ENCODE measurements around the gene MLC1.

The MLC1 gene

GRCh38 chr22:50085211-50085972 is at the start of gene MLC1:
TSS of gene MLC1 (minus strand) at chr22:50085426. CDS start at chr22:50084902, 524 bp downstream.
- DNase-seq (ENCODE audit: low spot score): no peak
- Histone ChIP-seq H3K27ac (no peak within 1 kb of the TSS), H3K4me3 (peak within 1 kb of the TSS; percentile 37)
- TF ChIP-seq, protein P1, sequence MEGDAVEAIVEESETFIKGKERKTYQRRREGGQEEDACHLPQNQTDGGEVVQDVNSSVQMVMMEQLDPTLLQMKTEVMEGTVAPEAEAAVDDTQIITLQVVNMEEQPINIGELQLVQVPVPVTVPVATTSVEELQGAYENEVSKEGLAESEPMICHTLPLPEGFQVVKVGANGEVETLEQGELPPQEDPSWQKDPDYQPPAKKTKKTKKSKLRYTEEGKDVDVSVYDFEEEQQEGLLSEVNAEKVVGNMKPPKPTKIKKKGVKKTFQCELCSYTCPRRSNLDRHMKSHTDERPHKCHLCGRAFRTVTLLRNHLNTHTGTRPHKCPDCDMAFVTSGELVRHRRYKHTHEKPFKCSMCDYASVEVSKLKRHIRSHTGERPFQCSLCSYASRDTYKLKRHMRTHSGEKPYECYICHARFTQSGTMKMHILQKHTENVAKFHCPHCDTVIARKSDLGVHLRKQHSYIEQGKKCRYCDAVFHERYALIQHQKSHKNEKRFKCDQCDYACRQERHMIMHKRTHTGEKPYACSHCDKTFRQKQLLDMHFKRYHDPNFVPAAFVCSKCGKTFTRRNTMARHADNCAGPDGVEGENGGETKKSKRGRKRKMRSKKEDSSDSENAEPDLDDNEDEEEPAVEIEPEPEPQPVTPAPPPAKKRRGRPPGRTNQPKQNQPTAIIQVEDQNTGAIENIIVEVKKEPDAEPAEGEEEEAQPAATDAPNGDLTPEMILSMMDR (IDR thresholded peaks at IDR 0.05): no peak

- peak; percentile 24 for DNase-seq (ENCODE audit: low spot score)
- TF ChIP-seq, protein P1 (IDR thresholded peaks at IDR 0.05): no peak
- H3K27ac ChIP-seq: no peak overlapping the region
- no peak overlapping the region for H3K4me3 ChIP-seq
These were observed 49.3 kb upstream of the MLC1 start for GRCh38 chr22:50134481-50134880.

- TF ChIP-seq, protein P1 (IDR thresholded peaks at IDR 0.05): no peak
- peak; percentile 17 for DNase-seq (ENCODE audit: low spot score)
- Histone ChIP-seq H3K4me3 (no peak overlapping the region), H3K27ac (no peak overlapping the region)
These were observed 46.7 kb upstream of the MLC1 start for GRCh38 chr22:50131894-50132293.

DNA sequence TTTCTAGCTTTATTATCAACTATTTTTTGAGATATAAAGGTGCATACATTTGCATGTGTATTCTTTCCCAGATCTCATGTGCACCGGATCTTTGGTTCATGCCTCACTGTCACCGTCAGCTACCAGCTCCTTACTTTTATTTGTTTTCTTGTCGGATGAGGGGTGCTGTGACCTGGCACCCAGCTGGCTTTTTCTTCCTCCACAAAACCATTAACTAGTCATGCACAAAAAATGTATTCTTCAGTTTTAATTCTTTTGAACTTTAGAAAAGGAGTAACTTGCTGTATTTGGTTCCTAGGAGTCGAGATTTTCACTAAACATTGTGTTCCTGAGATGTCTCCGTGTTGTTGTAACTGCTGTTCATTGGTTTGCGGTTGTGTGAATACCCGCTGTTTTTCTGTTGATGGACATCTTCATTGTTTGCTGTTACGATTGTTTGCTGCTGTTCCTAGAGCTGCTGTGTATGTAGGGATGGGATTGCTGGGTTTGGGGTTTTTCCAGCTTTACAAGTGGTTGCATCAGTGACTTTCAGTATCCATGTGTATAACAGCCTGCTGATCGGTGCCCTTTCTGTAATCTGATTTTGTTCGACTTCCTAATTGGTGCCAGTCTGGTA is 44.0 kb upstream of the MLC1 start:
- no peak overlapping the region for H3K4me3 ChIP-seq
- TF ChIP-seq, protein P1 (IDR thresholded peaks at IDR 0.05): no peak
- H3K27ac ChIP-seq: no peak overlapping the region
- DNase-seq (ENCODE audit: low spot score): no peak

- TF ChIP-seq, protein P1 (IDR thresholded peaks at IDR 0.05): no peak
- Histone ChIP-seq H3K27ac (no peak overlapping the region), H3K4me3 (no peak overlapping the region)
- peak; percentile 54 for DNase-seq (ENCODE audit: low spot score)
These were observed 39.8 kb upstream of the MLC1 start for GRCh38 chr22:50125029-50125428.

GRCh38 chr22:50123119-50123518 is 37.9 kb upstream of the MLC1 start:
- TF ChIP-seq, protein P1 (IDR thresholded peaks at IDR 0.05): no peak
- Histone ChIP-seq H3K4me3 (no peak overlapping the region), H3K27ac (no peak overlapping the region)
- peak; percentile 17 for DNase-seq (ENCODE audit: low spot score)

Data from coronary artery (tissue), 2 donors.